GM12891 (cell line): Measurements from ENCODE around the gene INMT.

Experiments
- DNase-seq: peaks from one replicate; pipeline ENCODE4 v3.0.0; 2011; ENCODE audit warnings: low spot score; ENCODE audit not compliant: insufficient read length
- FAIRE-seq: peaks from 2 replicates; lab custom pipeline; 2011; peaks lifted over from hg19 to GRCh38; lab: Jason Lieb, UNC
- PAX5 ChIP-seq: IDR thresholded peaks from 2 replicates; pipeline ENCODE4 v1.6.1; 2011; ENCODE audit warnings: low read length, moderate library complexity, mild to moderate bottlenecking; ENCODE audit not compliant: insufficient read depth, severe bottlenecking
- POLR2A ChIP-seq: IDR thresholded peaks from 2 replicates; pipeline ENCODE4 v1.6.1; 2011; ENCODE audit warnings: low read depth, low read length, control low read depth
- POLR2AphosphoS5 ChIP-seq: IDR thresholded peaks from 2 replicates; pipeline ENCODE4 v1.6.1; 2011; ENCODE audit warnings: low read depth, low read length, control low read depth
- POU2F2 ChIP-seq: IDR thresholded peaks from 2 replicates; pipeline ENCODE4 v1.6.1; 2011; ENCODE audit warnings: low read depth, mild to moderate bottlenecking, control low read depth, low read length, moderate library complexity
- SPI1 ChIP-seq: IDR thresholded peaks from 2 replicates; pipeline ENCODE4 v1.6.1; 2011; ENCODE audit warnings: low read depth, low read length, control low read depth
- TAF1 ChIP-seq: IDR thresholded peaks from 2 replicates; pipeline ENCODE4 v1.6.1; 2011; ENCODE audit warnings: low read depth, low read length, control low read depth

INMT gene

GRCh38 chr7:30778255-30779025 is 26.5 kb downstream of the INMT start:
- DNase-seq (no peak), FAIRE-seq (peak; percentile 40)
- TF ChIP-seq POU2F2, result no peak
- no peak for TF ChIP-seq SPI1
- no peak for TF ChIP-seq POLR2AphosphoS5
- no peak for TF ChIP-seq PAX5
- no peak for TF ChIP-seq TAF1
- no peak for TF ChIP-seq POLR2A

GRCh38 chr7:30779574-30779973 is 27.6 kb downstream of the INMT start:
- FAIRE-seq (no peak), DNase-seq (no peak)
- TF ChIP-seq POLR2AphosphoS5 (no peak), PAX5 (no peak), TAF1 (no peak), POU2F2 (no peak), SPI1 (no peak), POLR2A (no peak)

GRCh38 chr7:30780941-30781340 is 29.0 kb downstream of the INMT start:
- DNase-seq, result no peak
- no peak for FAIRE-seq
- no peak for TF ChIP-seq SPI1
- no peak for TF ChIP-seq TAF1
- TF ChIP-seq POLR2AphosphoS5, result no peak
- TF ChIP-seq POU2F2, result no peak
- TF ChIP-seq POLR2A, result no peak
- TF ChIP-seq PAX5, result no peak

GRCh38 chr7:30782690-30783089 is 30.8 kb downstream of the INMT start:
- TF ChIP-seq POLR2AphosphoS5 (no peak), POLR2A (no peak), POU2F2 (no peak), SPI1 (no peak), PAX5 (no peak), TAF1 (no peak)
- FAIRE-seq (peak; percentile 33), DNase-seq (no peak)

GRCh38 chr7:30785786-30786185 is 33.9 kb downstream of the INMT start:
- TF ChIP-seq SPI1, result no peak
- TF ChIP-seq POU2F2, result no peak
- no peak for TF ChIP-seq TAF1
- TF ChIP-seq PAX5, result no peak
- no peak for TF ChIP-seq POLR2AphosphoS5
- TF ChIP-seq POLR2A, result no peak
- DNase-seq (no peak), FAIRE-seq (no peak)

- TF ChIP-seq TAF1, result no peak
- DNase-seq (no peak), FAIRE-seq (peak; percentile 16)
Measured at GRCh38 chr7:30787486-30787885, 35.6 kb downstream of the INMT start.

GRCh38 chr7:30788640-30789333 is 36.9 kb downstream of the INMT start:
- DNase-seq (no peak), FAIRE-seq (no peak)
- no peak for TF ChIP-seq TAF1
- no peak for TF ChIP-seq PAX5
- no peak for TF ChIP-seq POLR2AphosphoS5
- no peak for TF ChIP-seq POU2F2
- TF ChIP-seq SPI1, result no peak

- no peak for FAIRE-seq
- TF ChIP-seq PAX5 (no peak), SPI1 (no peak), POLR2A (no peak), POU2F2 (no peak), POLR2AphosphoS5 (no peak), TAF1 (no peak)
- no peak for DNase-seq
Measured at GRCh38 chr7:30789334-30789711, 37.4 kb downstream of the INMT start.

GRCh38 chr7:30790356-30790755 is 38.4 kb downstream of the INMT start:
- DNase-seq (no peak), FAIRE-seq (no peak)
- no peak for TF ChIP-seq POU2F2
- no peak for TF ChIP-seq POLR2A
- TF ChIP-seq TAF1, result no peak
- TF ChIP-seq SPI1, result no peak
- no peak for TF ChIP-seq PAX5

GRCh38 chr7:30791114-30791513 is 39.2 kb downstream of the INMT start:
- FAIRE-seq, result no peak
- TF ChIP-seq POLR2AphosphoS5 (no peak), PAX5 (no peak), SPI1 (no peak), TAF1 (no peak), POLR2A (no peak), POU2F2 (no peak)
- DNase-seq, result no peak
